Small intestine (tissue), 16 donors: Measurements from ENCODE around the gene ZNF337. TPM values are rescaled to one million over a fixed set of nuclear protein-coding genes. Genes with fewer than 3 reads are reported as not detected.
A peak's percentile ranks its signal among the peaks of the same experiment; 100 is the strongest.

Experiments
- DNase-seq, 2 donors: peaks; one replicate each; pipeline versions ENCODE4 v3.0.0 to v3.0.0-alpha.2; 2013
- FAIRE-seq: peaks from 2 replicates; lab custom pipeline; 2012; peaks lifted over from hg19 to GRCh38; lab: Jason Lieb, UNC
- H3K27ac ChIP-seq, 3 donors: one replicate each; pipeline ENCODE4 v1.5.1; 2013; ENCODE audit warnings: low read length in 2 of 3, mild to moderate bottlenecking in 2 of 3, control low read depth in 1 of 3, inconsistent platforms in 1 of 3, low read depth in 1 of 3, moderate library complexity in 1 of 3
- H3K27me3 ChIP-seq, 3 donors: one replicate each; pipeline ENCODE4 v1.6.1; 2013; ENCODE audit warnings: low read length in 3 of 3, inconsistent platforms in 1 of 3; ENCODE audit not compliant: control insufficient read depth in 3 of 3, insufficient read depth in 3 of 3
- H3K36me3 ChIP-seq, 3 donors: one replicate each; pipeline ENCODE4 v1.6.1; 2013; ENCODE audit warnings: low read length in 3 of 3, inconsistent platforms in 1 of 3, low read depth in 1 of 3, mild to moderate bottlenecking in 1 of 3, moderate library complexity in 1 of 3; ENCODE audit not compliant: control insufficient read depth in 3 of 3, insufficient read depth in 2 of 3
- H3K4me1 ChIP-seq, 3 donors: one replicate each; pipeline ENCODE4 v1.6.1; 2013; ENCODE audit warnings: low read length in 2 of 3, inconsistent platforms in 1 of 3, low read depth in 1 of 3, mild to moderate bottlenecking in 1 of 3, moderate library complexity in 1 of 3; ENCODE audit not compliant: control insufficient read depth in 3 of 3, insufficient read depth in 2 of 3
- H3K4me3 ChIP-seq, 3 donors: one replicate each; pipeline ENCODE4 v1.5.1; 2013; ENCODE audit warnings: low read length in 3 of 3, control low read depth in 1 of 3, inconsistent platforms in 1 of 3, low read depth in 1 of 3, mild to moderate bottlenecking in 1 of 3, moderate library complexity in 1 of 3
- H3K9me3 ChIP-seq, 2 donors: one replicate each; pipeline ENCODE4 v1.6.1; 2013; ENCODE audit warnings: low read depth in 1 of 2, low read length in 1 of 2; ENCODE audit not compliant: control insufficient read depth in 2 of 2, insufficient read depth in 1 of 2
- whole genome bisulfite sequencing, 3 donors: extraction: QIAGEN DNeasy Blood & Tissue Kit; methylation state at CpG; one replicate each; pipeline ENCODE4 v1.1.7; 2013; 5-methylcytosine and 5-hydroxymethylcytosine counted together
- long read RNA-seq, 10 donors: transcript quantifications; one replicate each; lab custom pipeline, GENCODE V29; 2026
- polyA plus RNA-seq, 4 donors: library from polyadenylated mRNA; stranded (reverse) in 3 of 4; unstranded in 1 of 4; fragments of 200-250 nt in 3 of 4; fragments of 120-200 nt in 1 of 4; gene quantifications; one replicate each; pipeline versions ENCODE4 v1.2.1 to v1.2.3, GENCODE V29; 2013
- donor health status: healthy with polysubstance abuse.
- donor health status: control.
- donor health status: control.
- donor health status: Bipolar disorder and iron deficiency.
- donor health status: healthy.

ZNF337 gene
- 10 to 100 TPM in 1 of 4 donors, 1 to 10 TPM in 3; 3.8 to 25.4 (median 6.6) TPM for polyA plus RNA-seq
- long read RNA-seq, donor 1, partial matches to known transcripts, result 0 of 6 reads
- long read RNA-seq, donor 1, other reads (novel, unspliced or antisense), result 0 of 6 reads
- long read RNA-seq, donor 2, partial matches to known transcripts, result 0 of 1 reads
- long read RNA-seq, donor 2, other reads (novel, unspliced or antisense), result 0 of 1 reads
- long read RNA-seq, donor 3, result 0 reads
- long read RNA-seq, donor 4, result 0 reads
- long read RNA-seq, donor 5, result 0 reads
- long read RNA-seq, donor 6, partial matches to known transcripts, result 0 of 3 reads
- long read RNA-seq, donor 6, other reads (novel, unspliced or antisense), result 0 of 3 reads
- long read RNA-seq, donor 7, partial matches to known transcripts, result 0 of 5 reads
- long read RNA-seq, donor 7, other reads (novel, unspliced or antisense), result 0 of 5 reads
- long read RNA-seq, donor 8, partial matches to known transcripts, result 0 of 1 reads
- long read RNA-seq, donor 8, other reads (novel, unspliced or antisense), result 0 of 1 reads
- long read RNA-seq, donor 9, partial matches to known transcripts, result 0 of 1 reads
- long read RNA-seq, donor 9, other reads (novel, unspliced or antisense), result 0 of 1 reads
- long read RNA-seq, donor 10, partial matches to known transcripts, result 0 of 6 reads
- long read RNA-seq, donor 10, other reads (novel, unspliced or antisense), result 0 of 6 reads

DNA sequence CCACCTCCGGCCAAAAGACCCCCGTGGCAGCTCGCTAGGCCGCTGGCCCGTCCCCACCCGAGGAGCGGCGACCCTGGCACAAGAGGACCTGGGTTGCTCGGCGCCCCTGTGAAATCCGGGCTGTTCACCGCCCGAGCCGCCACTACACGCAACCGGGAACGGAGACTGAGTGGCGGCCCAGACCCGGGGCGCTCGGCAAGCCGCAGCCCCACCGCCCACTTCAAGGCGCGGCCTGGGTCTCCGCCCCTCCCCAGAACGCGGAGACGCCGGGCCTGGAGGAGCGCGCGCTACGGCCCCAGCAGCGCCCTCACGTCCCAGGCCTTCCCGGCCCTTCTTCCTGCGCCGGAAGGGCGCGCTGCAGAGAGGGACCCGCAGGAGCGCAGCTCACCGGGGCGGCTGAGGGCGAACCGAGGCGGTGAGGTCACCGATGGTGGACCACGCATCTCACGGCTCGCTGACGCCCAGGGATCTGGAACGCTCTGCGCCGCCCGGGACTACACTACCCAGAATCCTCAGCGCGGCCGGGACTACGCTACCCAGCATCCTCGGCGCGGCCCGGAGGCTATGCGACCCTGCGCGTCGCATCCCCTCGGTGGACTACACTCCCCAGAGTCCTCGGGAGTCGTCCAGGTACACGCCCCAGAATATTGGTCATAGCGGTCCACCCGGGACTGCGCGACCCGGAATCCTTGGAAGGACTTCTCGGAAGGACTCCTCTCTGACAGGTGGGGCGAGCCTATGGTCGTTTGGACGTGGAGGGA is at the start of gene ZNF337:
Gene ZNF337 (minus strand): TSS at position 483 of the 761 bp plus-strand sequence. CDS start 10,436 bp downstream, outside the sequence.
- DNase-seq (peak; percentile 95 to 99), FAIRE-seq (no peak)
- WGBS, 3 donors, result 0 to 1% (median 0%) methylated on average over 67 to 82 of the region's 82 CpGs
- H3K4me3 ChIP-seq, result peak within 1 kb of the TSS; percentile 72 to 91 (median 73)
- no peaks in the 10 kb centered on the region for H3K27me3 ChIP-seq
- H3K9me3 ChIP-seq, result no peaks in the 10 kb centered on the region
- H3K4me1 ChIP-seq, result peaks cover 0 to 6% (median 2%) of the 10 kb centered on the region in 3 donors
- no peaks in the 10 kb centered on the region for H3K36me3 ChIP-seq
- H3K27ac ChIP-seq, result peak within 1 kb of the TSS; percentile 27 to 92 (median 92)

DNA sequence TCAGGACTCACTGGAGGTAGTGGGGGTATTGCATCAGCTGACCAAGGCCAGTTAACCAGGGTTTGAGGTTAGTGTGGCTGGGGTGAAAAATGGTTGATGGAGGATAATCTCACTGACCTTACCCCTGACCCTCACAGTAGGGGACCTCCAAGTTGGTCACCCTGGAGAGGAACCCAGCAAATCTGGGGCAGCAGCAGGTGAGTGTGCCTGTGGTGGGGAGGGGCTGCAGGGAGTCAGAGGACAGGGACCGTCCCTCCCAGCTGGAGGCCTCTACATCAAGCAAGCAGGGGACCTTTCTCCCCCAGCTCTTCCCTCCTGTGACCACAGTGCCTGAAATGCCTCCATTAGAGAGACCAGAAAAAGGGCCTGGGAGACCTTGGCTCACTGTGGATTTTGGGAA is 49.1 kb upstream of the ZNF337 start:
- Histone ChIP-seq H3K36me3 (no peaks in the 10 kb centered on the region), H3K27ac (no peak overlapping the region), H3K9me3 (no peaks in the 10 kb centered on the region), H3K27me3 (no peaks in the 10 kb centered on the region), H3K4me1 (no peaks in the 10 kb centered on the region), H3K4me3 (no peak overlapping the region)
- DNase-seq (no peak), FAIRE-seq (no peak)
- WGBS, 3 donors, result 92 to 100% (median 92%) methylated on average over 1 of the region's 1 CpG

- 68 to 78% (median 78%) methylated on average over 4 of the region's 4 CpGs for WGBS, 3 donors
- no peak for DNase-seq
- no peak for FAIRE-seq
- Histone ChIP-seq H3K4me1 (no peaks in the 10 kb centered on the region), H3K27me3 (no peaks in the 10 kb centered on the region), H3K9me3 (no peaks in the 10 kb centered on the region), H3K27ac (no peak overlapping the region), H3K36me3 (no peaks in the 10 kb centered on the region), H3K4me3 (no peak overlapping the region)
Measured at GRCh38 chr20:25745100-25745499, 48.4 kb upstream of the ZNF337 start.

GRCh38 chr20:25744261-25744660 is 47.6 kb upstream of the ZNF337 start:
- Histone ChIP-seq H3K27me3 (no peaks in the 10 kb centered on the region), H3K4me1 (peaks cover 0 to 2% (median 0%) of the 10 kb centered on the region in 3 donors), H3K27ac (no peak overlapping the region), H3K36me3 (no peaks in the 10 kb centered on the region), H3K4me3 (no peak overlapping the region), H3K9me3 (no peaks in the 10 kb centered on the region)
- no peak for FAIRE-seq
- 88 to 95% (median 94%) methylated on average over 2 of the region's 2 CpGs for WGBS, 3 donors
- no peak for DNase-seq

DNA sequence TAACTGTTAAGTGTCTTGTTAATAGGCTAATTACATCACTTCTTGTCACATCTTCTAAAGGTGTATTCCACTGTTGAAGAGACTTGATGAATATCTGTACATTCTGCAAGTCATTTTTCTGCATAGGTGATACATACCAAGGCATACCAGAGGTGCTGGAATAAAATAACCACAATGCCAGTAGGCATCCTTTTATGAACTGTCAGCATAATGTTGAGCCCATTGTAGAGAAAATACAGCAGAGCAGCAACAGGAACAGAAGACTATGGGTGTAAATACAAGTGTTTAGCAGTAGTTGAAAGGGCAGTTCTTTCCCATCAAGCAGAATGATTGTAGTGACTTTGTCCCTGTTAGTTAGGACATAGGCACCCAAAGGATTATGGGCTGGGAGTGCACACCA is 44.4 kb upstream of the ZNF337 start:
- no peaks in the 10 kb centered on the region for H3K9me3 ChIP-seq
- no peaks in the 10 kb centered on the region for H3K36me3 ChIP-seq
- H3K27me3 ChIP-seq, result no peaks in the 10 kb centered on the region
- peaks cover 0 to 2% (median 0%) of the 10 kb centered on the region in 3 donors for H3K4me1 ChIP-seq
- no peak for DNase-seq
- no peak for FAIRE-seq
- H3K27ac ChIP-seq, result no peak overlapping the region
- no peak overlapping the region for H3K4me3 ChIP-seq

- Histone ChIP-seq H3K36me3 (no peaks in the 10 kb centered on the region), H3K4me1 (peaks cover 0 to 2% (median 0%) of the 10 kb centered on the region in 3 donors), H3K27ac (no peak overlapping the region), H3K4me3 (no peak overlapping the region), H3K27me3 (no peaks in the 10 kb centered on the region), H3K9me3 (no peaks in the 10 kb centered on the region)
- DNase-seq (peak in 1 of 2 donors; percentile 11), FAIRE-seq (no peak)
- WGBS, 3 donors, result 78 to 79% (median 78%) methylated on average over 3 of the region's 3 CpGs
Measured at GRCh38 chr20:25739615-25740320, 43.1 kb upstream of the ZNF337 start.

DNA sequence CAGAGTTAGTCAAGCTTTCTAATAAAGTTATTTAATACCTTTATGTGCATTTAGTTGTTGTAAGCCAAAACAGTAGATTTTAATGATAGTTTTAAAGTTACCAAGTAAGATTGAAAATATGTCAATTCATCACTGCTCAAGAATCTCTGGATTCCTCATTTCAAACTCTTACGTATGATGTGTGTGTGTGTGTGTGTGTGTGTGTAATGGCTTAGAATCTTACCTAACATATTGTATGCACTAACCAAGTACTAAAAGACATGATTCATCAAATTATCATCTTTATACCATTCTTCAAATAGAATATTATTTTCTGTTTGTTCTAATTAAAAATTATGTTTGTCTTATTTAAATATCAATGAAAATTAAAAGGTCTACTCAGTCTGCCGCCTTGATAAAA is 41.5 kb upstream of the ZNF337 start:
- DNase-seq (no peak), FAIRE-seq (no peak)
- no peak overlapping the region for H3K27ac ChIP-seq
- 96 to 99% (median 98%) methylated on average over 2 of the region's 2 CpGs for WGBS, 3 donors
- no peaks in the 10 kb centered on the region for H3K9me3 ChIP-seq
- H3K36me3 ChIP-seq, result no peaks in the 10 kb centered on the region
- no peaks in the 10 kb centered on the region for H3K27me3 ChIP-seq
- H3K4me3 ChIP-seq, result no peak overlapping the region
- peaks cover 0 to 2% (median 0%) of the 10 kb centered on the region in 3 donors for H3K4me1 ChIP-seq

DNA sequence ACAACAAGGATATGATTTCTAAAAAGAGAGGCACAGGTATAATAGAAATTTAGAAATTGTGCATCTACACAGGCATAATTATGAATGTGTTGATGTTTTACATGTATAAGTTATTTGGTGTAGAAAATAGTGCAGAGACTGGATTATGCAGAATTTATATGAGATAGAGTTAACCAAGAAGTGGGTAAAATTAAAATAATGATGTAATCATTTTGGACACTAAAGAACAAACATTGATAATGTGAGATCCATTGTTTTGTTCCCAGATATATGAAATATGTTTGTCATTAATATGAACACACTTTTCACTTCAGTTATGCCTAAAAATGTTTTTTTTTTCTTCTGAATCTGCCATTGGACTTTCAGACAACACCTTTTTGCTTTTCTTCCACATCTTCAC is 37.2 kb upstream of the ZNF337 start:
- Histone ChIP-seq H3K4me1 (no peaks in the 10 kb centered on the region), H3K9me3 (no peaks in the 10 kb centered on the region), H3K36me3 (no peaks in the 10 kb centered on the region), H3K27me3 (no peaks in the 10 kb centered on the region), H3K4me3 (no peak overlapping the region), H3K27ac (no peak overlapping the region)
- no peak for DNase-seq
- no peak for FAIRE-seq
